M059J (cell line): ENCODE data around the gene MGAT5B. TPM values are rescaled to one million over a fixed set of nuclear protein-coding genes. Genes with fewer than 3 reads are reported as not detected.
A peak's percentile ranks its signal among the peaks of the same experiment; 100 is the strongest.

ENCODE experiments used
- DNase-seq: peaks from one replicate; pipeline ENCODE4 v3.0.0-alpha.2; 2012; ENCODE audit warnings: low read depth
- total RNA-seq: library from RNA; depleted of rRNA; stranded (reverse); fragments of >200 nt; shearing (Covaris generic); gene quantifications from 2 replicates; pipeline ENCODE4 v1.2.3, GENCODE V29; 2014

The MGAT5B gene
- total RNA-seq, 1 experiment from 2014 or later: 11.8 TPM

GRCh38 chr17:76927577-76927976, 59.4 kb downstream of the MGAT5B start:
- no peak for DNase-seq

GRCh38 chr17:76927982-76928381, 59.8 kb downstream of the MGAT5B start:
- no peak for DNase-seq

GRCh38 chr17:76929148-76929547, 60.9 kb downstream of the MGAT5B start:
- DNase-seq: no peak

GRCh38 chr17:76929601-76930000, 61.4 kb downstream of the MGAT5B start:
- DNase-seq: no peak

GRCh38 chr17:76930107-76930506, 61.9 kb downstream of the MGAT5B start:
- DNase-seq: no peak

- DNase-seq: no peak
These were observed 64.5 kb downstream of the MGAT5B start for GRCh38 chr17:76932402-76933333.

- DNase-seq: peak; percentile 77
These were observed 66.5 kb downstream of the MGAT5B start for GRCh38 chr17:76934561-76935320.

- peak; percentile 81 for DNase-seq
These were observed 67.1 kb downstream of the MGAT5B start for GRCh38 chr17:76935331-76935730.

- no peak for DNase-seq
These were observed 69.0 kb downstream of the MGAT5B start for GRCh38 chr17:76937238-76937637.

- no peak for DNase-seq
These were observed 69.8 kb downstream of the MGAT5B start for GRCh38 chr17:76938009-76938408.

GRCh38 chr17:76940295-76940694, 72.1 kb downstream of the MGAT5B start:
- DNase-seq: no peak

GRCh38 chr17:76940738-76941350, 72.6 kb downstream of the MGAT5B start:
- DNase-seq: peak; percentile 12

- DNase-seq: no peak
These were observed 75.0 kb downstream of the MGAT5B start for GRCh38 chr17:76943202-76943601.

- DNase-seq: no peak
These were observed 75.6 kb downstream of the MGAT5B start for GRCh38 chr17:76943781-76944213.

- DNase-seq: no peak
These were observed 76.3 kb downstream of the MGAT5B start for GRCh38 chr17:76944477-76944876.

GRCh38 chr17:76946111-76946771, 78.0 kb downstream of the MGAT5B start:
- no peak for DNase-seq

GRCh38 chr17:76946772-76947135, 78.5 kb downstream of the MGAT5B start:
- no peak for DNase-seq

- no peak for DNase-seq
These were observed 79.1 kb downstream of the MGAT5B start for GRCh38 chr17:76947309-76947708.

- no peak for DNase-seq
These were observed 79.6 kb downstream of the MGAT5B start for GRCh38 chr17:76947771-76948170.

GRCh38 chr17:76948301-76948700, 80.1 kb downstream of the MGAT5B start:
- DNase-seq: no peak

- no peak for DNase-seq
These were observed 80.6 kb downstream of the MGAT5B start for GRCh38 chr17:76948726-76949342.
